22Rv1 (cell line): ENCODE measurements around the gene CRYM.

Experiments
- CTCF ChIP-seq: fragments of 450-650 bp; IDR thresholded peaks from 2 replicates; pipeline ENCODE4 v1.5.1; 2017; ENCODE audit warnings: mild to moderate bottlenecking
- ZFX ChIP-seq: fragments of 450-650 bp; IDR thresholded peaks from 2 replicates; pipeline ENCODE4 v1.6.1; 2017; ENCODE audit warnings: antibody characterized with exemption, borderline replicate concordance

GRCh38 chr16:21326459-21326858 lies 48.4 kb upstream of the CRYM start:
- TF ChIP-seq CTCF (no peak), ZFX (no peak)
